Choroid plexus epithelial cell (primary cell): ENCODE results near the gene MT1H.
A peak's percentile ranks its signal among the peaks of the same experiment; 100 is the strongest.
"Not testable (repeated sequence)": the region's sequence is repeated elsewhere in the genome, so short reads cannot be mapped to it uniquely, and the experiment has no call there.

Source experiments
- DNase-seq: peaks from one replicate; pipeline ENCODE4 v3.0.0-alpha.2; 2010; ENCODE audit warnings: low read depth
- H3K4me3 ChIP-seq: 2 replicates; pipeline ENCODE4 v1.5.1; 2011; ENCODE audit warnings: low read depth, mild to moderate bottlenecking, control low read depth, low read length, moderate library complexity
- TF ChIP-seq, protein P1 (sequence below): conservative IDR thresholded peaks from 2 replicates; pipeline ENCODE4 v1.5.1; 2011; ENCODE audit warnings: low read depth, mild to moderate bottlenecking, control low read depth, inconsistent platforms, low read length, moderate library complexity

Gene MT1H

DNA sequence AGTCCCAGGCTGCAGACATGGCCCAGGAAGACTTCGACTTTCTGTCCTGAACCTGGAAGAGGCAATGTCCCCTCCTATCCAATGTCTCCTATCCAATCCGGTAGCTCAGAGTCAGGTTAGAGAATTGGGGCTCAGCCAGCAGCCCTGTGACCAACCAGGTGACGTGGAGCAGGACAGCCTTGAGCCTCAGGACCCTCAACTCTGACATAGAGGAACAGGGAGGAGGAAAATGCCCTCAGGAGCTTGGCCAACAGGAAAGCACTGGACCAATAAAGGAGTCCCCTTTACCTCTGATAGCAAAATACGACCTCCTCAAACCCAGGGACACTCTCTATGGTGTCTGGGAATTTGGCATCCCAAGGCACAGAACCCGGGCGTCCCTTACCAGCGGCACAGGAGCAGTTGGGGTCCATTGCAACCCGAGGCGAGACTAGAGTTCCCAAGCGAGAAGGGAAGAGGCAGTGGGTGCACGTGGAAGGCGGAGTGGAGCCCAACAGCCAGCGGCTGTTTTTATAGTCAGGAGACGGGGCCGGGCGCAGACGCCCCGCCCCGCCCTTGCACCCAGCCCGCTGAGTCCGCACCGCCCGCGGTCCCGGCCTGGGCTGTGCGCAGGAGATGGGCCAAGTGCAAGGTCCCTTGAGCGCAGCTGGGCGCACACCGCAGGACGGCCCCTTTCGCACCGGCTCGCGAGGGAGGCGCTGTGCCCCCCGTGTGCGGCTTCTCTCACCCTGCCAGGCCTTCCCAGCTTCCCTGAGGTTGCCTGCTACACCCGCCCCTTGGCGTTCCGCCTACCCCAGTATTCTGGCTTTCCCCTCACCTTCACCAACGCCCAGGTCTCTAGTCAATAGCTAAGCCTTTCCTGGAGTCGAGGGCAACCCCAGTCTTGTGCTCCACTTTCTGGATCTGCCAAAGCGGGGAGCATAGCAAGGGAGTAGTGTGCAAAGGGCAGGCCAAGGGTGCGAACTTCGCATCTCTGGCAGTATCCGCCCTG lies 1.7 kb upstream of the MT1H start, which contains the start of gene MT1G:
MT1G (minus strand) TSS at position 485 of the 991 bp plus-strand sequence; CDS start at position 413, 72 bp downstream.
- H3K4me3 ChIP-seq: no peak within 1 kb of the TSS
- TF ChIP-seq, protein P1, sequence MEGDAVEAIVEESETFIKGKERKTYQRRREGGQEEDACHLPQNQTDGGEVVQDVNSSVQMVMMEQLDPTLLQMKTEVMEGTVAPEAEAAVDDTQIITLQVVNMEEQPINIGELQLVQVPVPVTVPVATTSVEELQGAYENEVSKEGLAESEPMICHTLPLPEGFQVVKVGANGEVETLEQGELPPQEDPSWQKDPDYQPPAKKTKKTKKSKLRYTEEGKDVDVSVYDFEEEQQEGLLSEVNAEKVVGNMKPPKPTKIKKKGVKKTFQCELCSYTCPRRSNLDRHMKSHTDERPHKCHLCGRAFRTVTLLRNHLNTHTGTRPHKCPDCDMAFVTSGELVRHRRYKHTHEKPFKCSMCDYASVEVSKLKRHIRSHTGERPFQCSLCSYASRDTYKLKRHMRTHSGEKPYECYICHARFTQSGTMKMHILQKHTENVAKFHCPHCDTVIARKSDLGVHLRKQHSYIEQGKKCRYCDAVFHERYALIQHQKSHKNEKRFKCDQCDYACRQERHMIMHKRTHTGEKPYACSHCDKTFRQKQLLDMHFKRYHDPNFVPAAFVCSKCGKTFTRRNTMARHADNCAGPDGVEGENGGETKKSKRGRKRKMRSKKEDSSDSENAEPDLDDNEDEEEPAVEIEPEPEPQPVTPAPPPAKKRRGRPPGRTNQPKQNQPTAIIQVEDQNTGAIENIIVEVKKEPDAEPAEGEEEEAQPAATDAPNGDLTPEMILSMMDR: no peak
- DNase-seq: peak; percentile 50

DNA sequence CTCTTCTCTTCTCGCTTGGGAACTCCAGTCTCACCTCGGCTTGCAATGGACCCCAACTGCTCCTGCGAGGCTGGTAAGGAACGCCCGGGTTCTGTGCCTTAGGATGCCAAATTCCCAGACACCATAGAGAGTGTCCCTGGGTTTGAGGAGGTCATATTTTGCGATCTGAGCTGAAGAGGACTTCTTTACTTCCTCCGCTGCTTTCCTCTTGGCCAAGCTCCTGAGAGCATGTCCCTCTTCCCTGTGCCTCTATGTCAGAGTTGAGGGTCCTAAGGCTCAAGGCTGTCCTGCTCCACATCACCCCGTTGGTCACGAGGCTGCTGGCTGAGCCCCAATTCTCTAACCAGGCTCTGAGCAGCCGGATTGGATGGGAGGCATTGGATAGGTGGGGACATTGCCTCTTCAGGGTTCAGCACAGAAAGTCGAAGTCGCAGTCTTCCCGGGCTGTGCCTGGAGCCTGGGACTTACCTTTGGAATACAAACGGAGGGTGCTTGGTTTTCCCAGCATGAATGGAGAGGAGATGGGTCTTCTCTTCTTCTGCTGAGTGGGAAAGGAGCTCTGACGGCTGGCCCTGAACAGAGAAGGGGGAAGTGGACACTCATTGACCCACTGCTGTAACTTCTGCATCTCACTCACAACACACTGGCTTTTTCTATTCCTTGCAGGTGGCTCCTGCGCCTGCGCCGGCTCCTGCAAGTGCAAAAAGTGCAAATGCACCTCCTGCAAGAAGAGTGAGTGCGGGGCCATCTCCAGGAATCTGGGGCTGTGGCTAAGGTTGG lies 416 bp downstream of the MT1H start:
- TF ChIP-seq, protein P1: no peak
- DNase-seq: no peak

DNA sequence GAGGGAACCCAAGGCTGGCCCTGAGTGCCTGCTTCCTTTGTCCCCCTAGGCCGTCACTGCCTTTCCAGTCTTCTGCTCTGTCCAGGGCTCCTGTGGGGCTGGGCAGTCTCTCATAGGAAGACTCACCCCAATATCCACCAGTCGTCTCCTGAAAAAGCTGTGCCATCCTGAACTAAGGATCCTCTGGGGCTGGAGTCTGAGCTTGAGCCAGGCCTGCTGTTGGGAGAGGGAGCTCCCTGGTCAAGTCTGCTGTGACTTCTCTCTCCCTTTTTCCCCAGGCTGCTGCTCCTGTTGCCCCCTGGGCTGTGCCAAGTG lies 963 bp downstream of the MT1H start:
- H3K4me3 ChIP-seq: no peak overlapping the region
- DNase-seq: no peak
- TF ChIP-seq, protein P1: no peak

More for the DNA sequence above, 416 bp downstream of the MT1H start:
- no peak overlapping the region for H3K4me3 ChIP-seq

DNA sequence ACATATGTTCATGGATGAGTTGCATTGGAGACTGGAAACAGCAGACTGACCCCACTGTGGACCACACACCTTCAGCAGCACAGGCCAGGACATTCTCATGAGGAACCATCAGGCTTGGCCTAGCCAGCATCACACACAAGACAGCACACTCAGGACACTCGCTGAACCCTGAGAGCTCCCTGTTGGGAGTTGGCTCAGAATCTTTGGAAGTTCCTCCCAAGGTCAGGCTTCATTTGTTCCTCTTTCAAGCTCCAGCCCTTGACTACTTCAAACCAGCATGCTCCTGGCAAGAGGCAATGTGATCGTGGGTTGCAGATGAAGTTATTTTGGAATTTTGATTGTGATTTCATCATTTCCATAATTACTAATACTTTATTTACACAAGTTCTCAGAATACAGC lies 2.1 kb downstream of the MT1H start:
- DNase-seq, H3K4me3 ChIP-seq: not testable (repeated sequence)

DNA sequence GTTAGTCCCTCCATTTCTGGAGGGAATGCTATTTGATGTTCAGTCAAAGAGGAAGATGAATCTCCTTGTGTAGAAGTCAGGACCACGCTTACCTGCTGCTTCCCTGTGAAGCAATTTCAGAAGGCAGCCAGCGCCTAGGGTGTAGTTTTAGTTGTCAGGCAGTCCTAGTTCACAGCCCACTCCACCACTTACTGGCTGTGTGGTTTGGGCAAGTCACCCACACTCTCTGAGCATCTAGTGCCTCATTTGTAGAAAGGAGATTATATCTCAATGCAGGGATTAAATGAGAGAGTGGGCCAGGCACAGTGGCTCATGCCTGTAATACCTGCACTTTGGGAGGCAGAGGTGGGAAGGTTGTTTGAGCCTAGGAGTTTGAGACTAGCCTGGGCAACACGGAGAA lies 2.6 kb downstream of the MT1H start:
- not testable (repeated sequence) for DNase-seq, H3K4me3 ChIP-seq

DNA sequence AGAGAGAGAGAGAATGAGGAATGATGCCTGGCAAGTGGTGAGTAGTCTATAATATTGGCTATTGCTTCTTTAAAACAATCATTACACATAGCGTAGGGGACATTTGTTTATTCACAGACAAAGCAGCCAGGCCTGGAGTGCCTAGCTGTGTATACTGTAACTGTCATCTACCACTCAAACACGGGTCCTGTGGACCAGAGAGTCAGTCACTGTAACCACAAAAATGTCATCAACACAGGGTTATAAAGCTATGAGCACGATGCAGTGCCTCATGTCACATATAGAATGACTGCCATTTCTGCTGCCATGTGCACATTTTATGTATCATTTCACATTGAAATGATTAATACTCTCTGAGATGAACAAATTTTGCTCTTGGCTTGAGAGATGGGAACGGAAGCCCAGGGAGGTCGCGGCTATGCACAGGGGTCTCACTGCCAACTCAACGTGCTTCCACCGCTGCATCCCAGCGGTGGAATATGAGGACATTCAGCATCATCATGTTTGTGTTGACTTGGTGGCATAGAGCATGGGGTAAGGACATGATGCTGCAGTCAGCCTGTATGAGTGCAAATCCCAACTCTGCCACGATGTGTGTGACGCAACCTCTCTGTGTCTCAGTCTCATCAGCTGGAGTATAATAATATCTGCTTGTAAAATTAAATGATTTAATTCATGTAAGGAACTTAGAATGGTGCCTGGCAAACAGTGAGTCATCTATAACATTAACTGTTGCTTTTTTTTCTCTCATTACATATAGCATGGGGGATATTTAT lies 3.3 kb downstream of the MT1H start:
- no peak for DNase-seq
- TF ChIP-seq, protein P1: no peak
- H3K4me3 ChIP-seq: no peak overlapping the region

DNA sequence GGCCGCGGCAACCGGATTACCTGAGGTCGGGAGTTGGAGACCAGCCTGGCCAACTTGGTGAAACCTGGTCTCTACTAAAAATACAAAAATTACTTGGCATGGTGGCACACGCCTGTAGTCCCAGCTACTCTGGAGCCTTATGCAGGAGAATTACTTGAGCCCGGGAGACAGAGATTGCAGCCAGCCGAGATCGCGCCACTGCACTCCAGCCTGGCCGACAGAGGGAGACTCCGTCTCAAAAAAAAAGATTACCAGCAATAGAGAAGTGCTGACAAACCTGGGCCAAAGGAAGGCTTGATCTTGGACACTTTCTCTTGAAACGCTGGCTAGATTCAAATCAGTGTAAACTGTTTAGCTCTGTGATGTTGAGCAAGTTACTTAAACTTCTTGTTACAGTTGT lies 4.3 kb downstream of the MT1H start:
- TF ChIP-seq, protein P1: peak; percentile 76
- peak; percentile 58 for DNase-seq
- H3K4me3 ChIP-seq: no peak overlapping the region

DNA sequence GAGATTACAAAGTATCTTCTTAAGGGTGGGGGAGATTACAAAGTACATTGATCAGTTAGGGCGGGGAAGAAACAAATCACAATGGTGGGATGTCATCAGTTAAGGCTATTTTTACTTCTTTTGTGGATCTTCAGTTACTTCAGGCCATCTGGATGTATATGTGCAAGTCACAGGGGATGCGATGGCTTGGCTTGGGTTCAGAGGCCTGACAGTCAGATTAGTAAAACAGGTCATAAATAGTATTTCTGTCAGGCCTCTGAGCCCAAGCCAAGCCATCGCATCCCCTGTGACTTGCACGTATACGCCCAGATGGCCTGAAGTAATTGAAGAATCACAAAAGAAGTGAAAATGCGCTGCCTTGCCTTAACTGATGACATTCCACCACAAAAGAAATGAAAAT lies 5.0 kb downstream of the MT1H start:
- not testable (repeated sequence) for H3K4me3 ChIP-seq, DNase-seq
